ENCODE measurements around the gene PLXNB1. TPM values are rescaled to one million over a fixed set of nuclear protein-coding genes. Genes with fewer than 3 reads are reported as not detected.

The PLXNB1 gene
- polyA plus RNA-seq, 1 donor = 121 TPM

DNA sequence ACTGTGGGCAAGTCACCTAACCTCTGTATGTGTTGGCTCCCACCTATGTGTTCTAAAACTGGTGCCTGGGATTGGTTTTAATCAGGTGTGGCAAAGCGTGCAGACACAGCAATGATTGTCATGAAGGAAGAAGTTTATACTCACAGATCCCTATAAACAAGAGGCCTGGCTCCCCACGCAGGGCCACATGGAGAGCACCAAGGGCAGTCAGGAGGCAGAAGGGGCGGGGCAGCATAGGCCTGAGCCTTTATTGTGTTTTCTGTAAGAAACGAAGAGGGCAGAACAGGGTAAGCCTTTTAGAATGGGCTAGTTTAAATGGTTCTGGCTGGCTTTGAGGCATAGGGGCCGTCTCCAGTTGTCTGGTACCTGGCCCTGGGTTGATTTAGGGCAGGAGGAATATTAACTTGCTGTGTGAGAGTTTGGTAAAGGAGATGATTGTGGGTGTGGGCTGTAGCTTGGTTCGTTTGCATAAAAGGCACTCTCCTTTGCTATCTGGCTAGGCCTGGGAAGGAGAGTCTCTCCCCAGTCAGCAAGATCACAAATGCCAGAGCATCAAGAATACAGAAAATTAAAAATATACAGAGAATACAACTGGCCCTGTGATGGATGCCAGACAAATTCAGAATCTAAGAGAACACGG lies 60.1 kb downstream of the PLXNB1 start:
- no peaks in the 10 kb centered on the region for H3K9me3 ChIP-seq (ENCODE audit: control insufficient read depth, low read depth, low read length)
- no peak overlapping the region for H3K27ac ChIP-seq (ENCODE audit: low read length)
- H3K4me3 ChIP-seq (ENCODE audit: low read length) = no peak overlapping the region
- no peaks in the 10 kb centered on the region for H3K27me3 ChIP-seq (ENCODE audit: control insufficient read depth, insufficient read depth, low read length)
- 80% methylated on average over 1 of the region's 7 CpGs for WGBS (ENCODE audit: insufficient coverage, low lambda C conversion rate)
- peaks cover 4% of the 10 kb centered on the region for H3K4me1 ChIP-seq (ENCODE audit: control insufficient read depth, insufficient read depth, low read length)
- no peaks in the 10 kb centered on the region for H3K36me3 ChIP-seq (ENCODE audit: control insufficient read depth, insufficient read depth, low read length)
- peak in 1 of 2 donors; percentile 48 for DNase-seq

DNA sequence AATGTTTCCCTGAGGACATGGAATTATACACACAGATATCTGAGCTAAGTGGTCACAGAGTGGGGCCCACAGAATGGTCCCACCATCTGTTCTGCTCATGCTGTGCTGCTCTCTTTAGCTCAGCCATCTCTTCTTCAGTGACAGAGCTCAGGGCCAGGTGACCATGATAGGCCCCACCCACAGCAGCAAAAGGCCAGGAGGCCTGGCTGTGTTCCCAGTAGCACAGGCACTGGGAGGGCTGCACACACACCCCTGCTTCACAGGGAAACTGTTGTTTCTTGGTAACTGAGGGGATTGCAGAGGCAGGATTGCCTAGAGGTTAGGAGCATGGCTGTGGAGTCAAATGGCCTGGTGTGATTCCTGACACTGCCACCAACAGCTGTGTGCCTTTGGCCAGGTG lies 62.7 kb downstream of the PLXNB1 start:
- peak; percentile 7 to 14 for DNase-seq

DNA sequence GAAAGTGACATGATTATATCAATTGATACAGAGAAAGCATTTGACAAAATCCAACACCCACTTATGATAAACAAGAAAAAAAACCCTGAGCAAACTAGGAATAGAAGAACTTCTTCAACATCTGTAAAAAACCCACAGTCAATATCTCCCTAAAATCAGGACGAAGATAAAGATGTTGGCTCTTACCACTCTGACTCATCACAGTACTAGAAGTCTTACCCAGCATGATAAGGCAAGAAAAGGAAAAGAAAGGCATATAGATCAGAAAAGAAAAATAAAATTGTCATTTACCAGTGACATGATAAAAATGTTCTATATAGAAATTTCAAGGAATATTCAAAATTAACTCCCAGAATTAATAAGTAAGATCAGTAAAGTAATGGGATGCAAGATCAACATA lies 65.0 kb downstream of the PLXNB1 start:
- H3K27me3 ChIP-seq (ENCODE audit: control insufficient read depth, insufficient read depth, low read length) = no peaks in the 10 kb centered on the region
- 80% methylated on average over 1 of the region's 1 CpG for WGBS (ENCODE audit: insufficient coverage, low lambda C conversion rate)
- no peaks in the 10 kb centered on the region for H3K9me3 ChIP-seq (ENCODE audit: control insufficient read depth, low read depth, low read length)
- no peak for DNase-seq
- H3K4me1 ChIP-seq (ENCODE audit: control insufficient read depth, insufficient read depth, low read length) = no peaks in the 10 kb centered on the region
- no peak overlapping the region for H3K27ac ChIP-seq (ENCODE audit: low read length)
- no peak overlapping the region for H3K4me3 ChIP-seq (ENCODE audit: low read length)
- no peaks in the 10 kb centered on the region for H3K36me3 ChIP-seq (ENCODE audit: control insufficient read depth, insufficient read depth, low read length)

More for the DNA sequence above, 62.7 kb downstream of the PLXNB1 start:
- no peaks in the 10 kb centered on the region for H3K9me3 ChIP-seq (ENCODE audit: control insufficient read depth, low read depth, low read length)
- H3K27me3 ChIP-seq (ENCODE audit: control insufficient read depth, insufficient read depth, low read length) = no peaks in the 10 kb centered on the region
- H3K4me1 ChIP-seq (ENCODE audit: control insufficient read depth, insufficient read depth, low read length) = no peaks in the 10 kb centered on the region
- no peaks in the 10 kb centered on the region for H3K36me3 ChIP-seq (ENCODE audit: control insufficient read depth, insufficient read depth, low read length)
- H3K4me3 ChIP-seq (ENCODE audit: low read length) = no peak overlapping the region
- H3K27ac ChIP-seq (ENCODE audit: low read length) = no peak overlapping the region

DNA sequence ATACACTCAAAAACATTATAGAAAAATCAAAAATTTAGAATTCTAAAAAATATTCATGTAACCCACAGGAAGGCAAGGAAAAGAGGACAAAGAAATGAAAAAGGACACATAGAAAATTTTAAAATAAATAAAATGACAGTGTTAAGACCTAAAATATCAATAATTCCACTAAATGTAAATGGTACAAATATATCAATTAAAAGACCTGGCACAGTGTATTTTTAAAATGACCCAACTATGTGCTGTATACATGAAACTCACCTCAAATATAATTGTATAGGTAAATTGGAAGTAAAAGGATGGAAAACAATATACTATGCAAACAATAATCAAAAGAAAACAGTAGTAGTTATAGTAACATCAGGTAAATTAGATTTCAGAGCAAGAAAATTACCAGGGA lies 68.0 kb downstream of the PLXNB1 start:
- H3K9me3 ChIP-seq (ENCODE audit: control insufficient read depth, low read depth, low read length) = no peaks in the 10 kb centered on the region
- no peak overlapping the region for H3K27ac ChIP-seq (ENCODE audit: low read length)
- no peaks in the 10 kb centered on the region for H3K4me1 ChIP-seq (ENCODE audit: control insufficient read depth, insufficient read depth, low read length)
- H3K36me3 ChIP-seq (ENCODE audit: control insufficient read depth, insufficient read depth, low read length) = no peaks in the 10 kb centered on the region
- DNase-seq = no peak
- no peaks in the 10 kb centered on the region for H3K27me3 ChIP-seq (ENCODE audit: control insufficient read depth, insufficient read depth, low read length)
- H3K4me3 ChIP-seq (ENCODE audit: low read length) = no peak overlapping the region

GRCh38 chr3:48356419-48356818 lies 73.5 kb downstream of the PLXNB1 start:
- no peak for DNase-seq
- no peaks in the 10 kb centered on the region for H3K27me3 ChIP-seq (ENCODE audit: control insufficient read depth, insufficient read depth, low read length)
- WGBS (ENCODE audit: insufficient coverage, low lambda C conversion rate) = no CpG with 5 or more reads among the region's 1 CpG
- H3K4me1 ChIP-seq (ENCODE audit: control insufficient read depth, insufficient read depth, low read length) = no peaks in the 10 kb centered on the region
- no peaks in the 10 kb centered on the region for H3K9me3 ChIP-seq (ENCODE audit: control insufficient read depth, low read depth, low read length)
- H3K4me3 ChIP-seq (ENCODE audit: low read length) = no peak overlapping the region
- no peaks in the 10 kb centered on the region for H3K36me3 ChIP-seq (ENCODE audit: control insufficient read depth, insufficient read depth, low read length)
- no peak overlapping the region for H3K27ac ChIP-seq (ENCODE audit: low read length)

GRCh38 chr3:48353987-48354386 lies 75.9 kb downstream of the PLXNB1 start:
- no peak for DNase-seq
- H3K27ac ChIP-seq (ENCODE audit: low read length) = no peak overlapping the region
- no peaks in the 10 kb centered on the region for H3K4me1 ChIP-seq (ENCODE audit: control insufficient read depth, insufficient read depth, low read length)
- no peaks in the 10 kb centered on the region for H3K27me3 ChIP-seq (ENCODE audit: control insufficient read depth, insufficient read depth, low read length)
- no peak overlapping the region for H3K4me3 ChIP-seq (ENCODE audit: low read length)
- no peaks in the 10 kb centered on the region for H3K36me3 ChIP-seq (ENCODE audit: control insufficient read depth, insufficient read depth, low read length)
- no peaks in the 10 kb centered on the region for H3K9me3 ChIP-seq (ENCODE audit: control insufficient read depth, low read depth, low read length)
- WGBS (ENCODE audit: insufficient coverage, low lambda C conversion rate) = no CpG with 5 or more reads among the region's 4 CpGs

Other genes with a start within 250 kb of the PLXNB1 start
- gene CDC25A, start 241.7 kb downstream of the PLXNB1 start, polyA plus RNA-seq = 5.3 TPM
- gene CAMP, start 206.6 kb downstream of the PLXNB1 start, polyA plus RNA-seq = 0.19 TPM
- 7.8 TPM for gene ZNF589, start 189.0 kb downstream of the PLXNB1 start, polyA plus RNA-seq
- gene NME6, start 128.7 kb downstream of the PLXNB1 start, polyA plus RNA-seq = 25.3 TPM
- gene SPINK8, start 96.4 kb downstream of the PLXNB1 start, polyA plus RNA-seq = not detected
- 0.18 TPM for gene FBXW12, start 57.9 kb downstream of the PLXNB1 start, polyA plus RNA-seq
- 19.0 TPM for gene CCDC51, start 10.0 kb upstream of the PLXNB1 start, polyA plus RNA-seq
- 283 TPM for gene TMA7, start 10.2 kb upstream of the PLXNB1 start, polyA plus RNA-seq
- 6.6 TPM for gene ATRIP, start 16.7 kb upstream of the PLXNB1 start, polyA plus RNA-seq
- gene SHISA5, start 74.1 kb upstream of the PLXNB1 start, polyA plus RNA-seq = 200 TPM
- 17.3 TPM for gene PFKFB4, start 126.7 kb upstream of the PLXNB1 start, polyA plus RNA-seq
- gene UCN2, start 133.7 kb upstream of the PLXNB1 start, polyA plus RNA-seq = 0.87 TPM
- gene COL7A1, start 165.2 kb upstream of the PLXNB1 start, polyA plus RNA-seq = 121 TPM
- gene UQCRC1, start 179.6 kb upstream of the PLXNB1 start, polyA plus RNA-seq = 259 TPM
- 0.09 TPM for gene TMEM89, start 191.7 kb upstream of the PLXNB1 start, polyA plus RNA-seq
- gene SLC26A6, start 205.4 kb upstream of the PLXNB1 start, polyA plus RNA-seq = 41.2 TPM
- 3.9 TPM for gene CELSR3, start 232.8 kb upstream of the PLXNB1 start, polyA plus RNA-seq

All from large intestine (tissue), 3 donors.